ENCODE data around the gene CTNNBL1. TPM values are rescaled to one million over a fixed set of nuclear protein-coding genes. Genes with fewer than 3 reads are reported as not detected.

Gene CTNNBL1
- total and polyA plus RNA-seq, 2 experiments from 2014 or later = 27.6 to 55.0 TPM

DNA sequence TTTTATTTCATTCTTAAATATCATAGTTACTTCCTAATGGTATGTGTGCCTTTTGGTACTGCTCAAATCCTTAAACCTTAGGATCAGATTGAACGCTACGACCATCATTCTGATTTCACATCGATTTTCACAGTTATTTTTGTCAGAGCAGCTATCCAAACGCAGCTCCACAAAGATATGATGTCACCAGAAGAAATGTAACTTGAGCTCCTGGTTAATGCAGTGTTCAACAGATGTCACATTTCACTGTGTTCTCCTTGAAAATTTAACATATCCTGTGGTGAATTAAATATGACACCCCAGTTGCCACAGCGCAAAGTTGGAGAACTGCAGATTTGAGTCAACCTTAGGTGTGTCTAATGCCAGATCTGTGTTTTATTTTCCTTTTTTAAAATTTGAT lies 81.4 kb downstream of the CTNNBL1 start:
- no peak for TF ChIP-seq EZH2 (IDR thresholded peaks at IDR 0.05; ENCODE audit: borderline replicate concordance)
- Histone ChIP-seq H2AFZ (no peak overlapping the region), H3K9me3 (ENCODE audit: low read depth) (no peaks in the 10 kb centered on the region), H3K36me3 (replicated peaks; ENCODE audit: insufficient read depth, low read depth) (no peaks in the 10 kb centered on the region), H3K27me3 (no peaks in the 10 kb centered on the region), H3K4me3 (no peak overlapping the region), H3K9me2 (replicated peaks; ENCODE audit: insufficient read depth) (no peaks in the 10 kb centered on the region), H3K4me2 (no peak overlapping the region), H3K27ac (no peak overlapping the region), H4K20me1 (ENCODE audit: insufficient read depth, poor library complexity, severe bottlenecking) (no peaks in the 10 kb centered on the region), H3K4me1 (ENCODE audit: insufficient read depth) (no peaks in the 10 kb centered on the region), H3K79me2 (no peaks in the 10 kb centered on the region)
- no peak for DNase-seq (ENCODE audit: low spot score)
- 81% methylated on average over 5 of the region's 5 CpGs for WGBS (ENCODE audit: low lambda C conversion rate, missing lambda C conversion rate)

DNA sequence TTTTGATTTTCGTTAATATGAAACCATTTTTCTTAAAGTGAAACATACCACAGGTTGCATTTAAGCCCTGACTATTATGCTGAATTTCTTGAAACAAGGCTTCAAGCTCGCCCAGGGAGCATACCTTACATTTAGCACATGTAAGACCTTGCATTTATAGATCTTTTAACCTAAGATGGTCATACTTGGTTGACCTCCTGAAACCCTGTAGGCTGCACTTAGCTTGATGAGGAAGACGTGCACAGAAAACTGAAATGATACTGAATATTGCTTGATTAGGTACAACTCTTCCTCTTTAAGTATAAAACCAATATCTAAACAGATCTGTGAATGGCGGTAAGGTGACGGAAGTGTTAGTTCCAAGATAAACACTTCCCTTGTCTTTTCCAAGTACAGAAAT lies 82.2 kb downstream of the CTNNBL1 start:
- TF ChIP-seq, protein P1, sequence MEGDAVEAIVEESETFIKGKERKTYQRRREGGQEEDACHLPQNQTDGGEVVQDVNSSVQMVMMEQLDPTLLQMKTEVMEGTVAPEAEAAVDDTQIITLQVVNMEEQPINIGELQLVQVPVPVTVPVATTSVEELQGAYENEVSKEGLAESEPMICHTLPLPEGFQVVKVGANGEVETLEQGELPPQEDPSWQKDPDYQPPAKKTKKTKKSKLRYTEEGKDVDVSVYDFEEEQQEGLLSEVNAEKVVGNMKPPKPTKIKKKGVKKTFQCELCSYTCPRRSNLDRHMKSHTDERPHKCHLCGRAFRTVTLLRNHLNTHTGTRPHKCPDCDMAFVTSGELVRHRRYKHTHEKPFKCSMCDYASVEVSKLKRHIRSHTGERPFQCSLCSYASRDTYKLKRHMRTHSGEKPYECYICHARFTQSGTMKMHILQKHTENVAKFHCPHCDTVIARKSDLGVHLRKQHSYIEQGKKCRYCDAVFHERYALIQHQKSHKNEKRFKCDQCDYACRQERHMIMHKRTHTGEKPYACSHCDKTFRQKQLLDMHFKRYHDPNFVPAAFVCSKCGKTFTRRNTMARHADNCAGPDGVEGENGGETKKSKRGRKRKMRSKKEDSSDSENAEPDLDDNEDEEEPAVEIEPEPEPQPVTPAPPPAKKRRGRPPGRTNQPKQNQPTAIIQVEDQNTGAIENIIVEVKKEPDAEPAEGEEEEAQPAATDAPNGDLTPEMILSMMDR (IDR thresholded peaks at IDR 0.05; ENCODE audit: poor library complexity) = no peak
- TF ChIP-seq EZH2phosphoT487 (IDR thresholded peaks at IDR 0.05; ENCODE audit: low read depth, severe bottlenecking, unreplicated experiment) (no peak), EZH2 (IDR thresholded peaks at IDR 0.05; ENCODE audit: borderline replicate concordance) (no peak)
- Histone ChIP-seq H3K4me3 (no peak overlapping the region), H3K27ac (no peak overlapping the region), H3K9me2 (replicated peaks; ENCODE audit: insufficient read depth) (no peaks in the 10 kb centered on the region), H3K4me1 (ENCODE audit: insufficient read depth) (no peaks in the 10 kb centered on the region), H3K9me3 (ENCODE audit: low read depth) (no peaks in the 10 kb centered on the region), H4K20me1 (ENCODE audit: insufficient read depth, poor library complexity, severe bottlenecking) (no peaks in the 10 kb centered on the region), H3K27me3 (no peaks in the 10 kb centered on the region), H2AFZ (no peak overlapping the region), H3K4me2 (no peak overlapping the region), H3K79me2 (no peaks in the 10 kb centered on the region), H3K36me3 (replicated peaks; ENCODE audit: insufficient read depth, low read depth) (no peaks in the 10 kb centered on the region)
- WGBS (ENCODE audit: low lambda C conversion rate, missing lambda C conversion rate) = 97% methylated on average over 5 of the region's 5 CpGs
- DNase-seq (ENCODE audit: low spot score) = no peak

DNA sequence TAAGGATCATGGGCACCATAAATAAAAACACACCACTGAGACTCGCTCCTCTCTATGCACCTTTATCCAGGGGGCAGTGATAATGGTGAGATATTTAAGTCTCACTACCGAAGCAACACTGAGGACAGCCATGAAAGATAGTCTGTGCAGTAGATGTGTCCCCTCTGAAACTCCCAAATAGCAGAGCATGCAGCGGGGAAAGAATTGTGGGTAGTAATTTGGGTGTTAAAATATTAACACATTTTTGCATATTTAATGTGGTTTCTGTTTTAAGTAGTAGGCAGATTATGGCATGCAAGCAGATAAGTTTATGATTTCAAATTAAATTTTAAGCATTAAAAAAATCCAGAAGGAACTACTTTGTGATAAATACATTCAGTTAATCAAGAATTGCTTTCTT lies 82.7 kb downstream of the CTNNBL1 start:
- H3K9me3 ChIP-seq (ENCODE audit: low read depth) = no peaks in the 10 kb centered on the region

DNA sequence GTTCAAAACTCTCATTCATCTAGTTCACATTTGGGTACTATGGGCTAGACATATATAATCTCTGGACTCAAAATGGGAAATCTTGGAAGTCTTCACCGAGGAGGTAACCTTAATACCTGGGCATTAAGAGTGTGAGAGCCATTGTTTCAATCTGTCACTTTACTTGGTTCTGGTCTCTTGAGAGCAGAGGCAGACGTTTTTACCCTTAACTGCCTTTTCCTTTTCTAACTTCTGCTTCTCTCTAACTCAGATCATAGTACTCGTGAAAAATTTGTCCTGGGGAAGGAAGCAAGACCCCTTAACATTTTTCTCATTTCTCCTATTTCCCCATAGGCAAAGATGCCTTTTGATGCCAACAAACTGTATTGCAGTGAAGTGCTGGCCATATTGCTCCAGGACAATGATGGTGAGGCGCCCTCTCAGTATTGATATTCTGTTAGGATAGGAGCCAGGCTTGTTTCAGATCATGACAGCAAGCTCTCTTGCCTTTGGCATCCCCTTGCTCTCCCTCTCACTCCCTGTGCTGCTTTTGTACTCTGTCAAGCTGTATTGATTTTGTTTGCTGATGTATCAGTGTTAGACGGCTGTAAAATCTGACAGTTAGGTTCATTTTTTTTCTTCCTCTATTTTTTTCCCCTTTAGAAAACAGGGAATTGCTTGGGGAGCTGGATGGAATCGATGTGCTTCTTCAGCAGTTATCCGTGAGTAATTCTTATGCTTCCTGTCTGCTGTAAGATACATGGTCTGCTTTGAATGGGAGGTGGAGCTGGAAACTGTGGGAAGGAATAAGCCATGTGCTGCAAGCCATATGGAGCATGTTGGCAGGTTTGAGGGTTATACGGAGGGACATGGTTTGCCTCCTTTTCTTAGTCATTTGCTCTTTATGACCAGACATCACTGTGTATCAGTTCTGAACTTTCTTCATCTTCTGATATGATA lies 83.5 kb downstream of the CTNNBL1 start:
- Histone ChIP-seq H3K79me2 (no peaks in the 10 kb centered on the region), H3K27me3 (no peaks in the 10 kb centered on the region), H3K9me3 (ENCODE audit: low read depth) (no peaks in the 10 kb centered on the region), H3K27ac (no peak overlapping the region), H3K4me3 (no peak overlapping the region), H3K36me3 (replicated peaks; ENCODE audit: insufficient read depth, low read depth) (no peaks in the 10 kb centered on the region), H2AFZ (no peak overlapping the region), H4K20me1 (ENCODE audit: insufficient read depth, poor library complexity, severe bottlenecking) (no peaks in the 10 kb centered on the region), H3K9me2 (replicated peaks; ENCODE audit: insufficient read depth) (no peaks in the 10 kb centered on the region), H3K4me2 (no peak overlapping the region), H3K4me1 (ENCODE audit: insufficient read depth) (no peaks in the 10 kb centered on the region)
- 76% methylated on average over 8 of the region's 8 CpGs for WGBS (ENCODE audit: low lambda C conversion rate, missing lambda C conversion rate)
- DNase-seq (ENCODE audit: low spot score) = no peak
- TF ChIP-seq, protein P1 (IDR thresholded peaks at IDR 0.05; ENCODE audit: poor library complexity) = no peak
- TF ChIP-seq EZH2phosphoT487 (IDR thresholded peaks at IDR 0.05; ENCODE audit: low read depth, severe bottlenecking, unreplicated experiment) = no peak
- TF ChIP-seq EZH2 (IDR thresholded peaks at IDR 0.05; ENCODE audit: borderline replicate concordance) = no peak

More for the DNA sequence above, 82.7 kb downstream of the CTNNBL1 start:
- Histone ChIP-seq H3K4me3 (no peak overlapping the region), H3K36me3 (replicated peaks; ENCODE audit: insufficient read depth, low read depth) (no peaks in the 10 kb centered on the region), H3K4me2 (no peak overlapping the region), H3K4me1 (ENCODE audit: insufficient read depth) (no peaks in the 10 kb centered on the region), H3K9me2 (replicated peaks; ENCODE audit: insufficient read depth) (no peaks in the 10 kb centered on the region), H2AFZ (no peak overlapping the region), H4K20me1 (ENCODE audit: insufficient read depth, poor library complexity, severe bottlenecking) (no peaks in the 10 kb centered on the region), H3K27me3 (no peaks in the 10 kb centered on the region), H3K27ac (no peak overlapping the region), H3K79me2 (no peaks in the 10 kb centered on the region)
- WGBS (ENCODE audit: low lambda C conversion rate, missing lambda C conversion rate) = 95% methylated on average over 3 of the region's 3 CpGs
- no peak for TF ChIP-seq EZH2phosphoT487 (IDR thresholded peaks at IDR 0.05; ENCODE audit: low read depth, severe bottlenecking, unreplicated experiment)
- TF ChIP-seq, protein P1 (IDR thresholded peaks at IDR 0.05; ENCODE audit: poor library complexity) = no peak
- TF ChIP-seq EZH2 (IDR thresholded peaks at IDR 0.05; ENCODE audit: borderline replicate concordance) = no peak
- no peak for DNase-seq (ENCODE audit: low spot score)

All from hepatocyte (in vitro differentiated cells).